ENCODE results near the gene NAA25. TPM values are rescaled to one million over a fixed set of nuclear protein-coding genes. Genes with fewer than 3 reads are reported as not detected.
"Not testable (repeated sequence)": the region's sequence is repeated elsewhere in the genome, so short reads cannot be mapped to it uniquely, and the experiment has no call there.

NAA25 gene
- total and polyA plus RNA-seq, 9 of the 15 experiments (the other 6 are each of a cell fraction or from before 2014, with no cell fraction given), result 26.6 to 59.6 (median 48.9) TPM

GRCh38 chr12:112103758-112104503 is 4.7 kb downstream of the NAA25 start:
- peaks cover 73% of the 10 kb centered on the region for H3K36me3 ChIP-seq (ENCODE audit: control insufficient read depth, insufficient read depth, low read length)
- intact Hi-C loops (cut with micrococcal nuclease) (no loop called here), in situ Hi-C loops (cut with MboI) (no loop called here)
- peak overlapping the region in 1 of 2 experiments; percentile 7; a peak in 1 of 4 replicates for H3K9ac ChIP-seq (ENCODE audit: insufficient read depth in 1 of 2, low read depth in 2 of 2, low read length in 2 of 2)
- H3K4me2 ChIP-seq (ENCODE audit: insufficient read depth, low read length), result peak overlapping the region; percentile 0; the same call in 1 of the 2 replicates
- H4K20me1 ChIP-seq (replicated peaks; ENCODE audit: control insufficient read depth, insufficient read depth, low read length), result peaks cover 18% of the 10 kb centered on the region; the same call in 1 of the 2 replicates
- no peak overlapping the region for H2AFZ ChIP-seq (ENCODE audit: low read depth, low read length)
- peaks cover 98% of the 10 kb centered on the region for H3K79me2 ChIP-seq (ENCODE audit: control insufficient read depth, insufficient read depth, low read length)
- H3K9me1 ChIP-seq (ENCODE audit: control insufficient read depth, insufficient read depth, low read length), result no peaks in the 10 kb centered on the region
- POLR2A ChIA-PET, result no interaction called here
- BruUV-seq (replicated peaks), result no TSS peak
- DNase-seq (ENCODE audit: extremely low read depth in 1 of 4, low spot score in 3 of 4), result peak in 2 of 4 experiments; percentile 21 to 50
- no peaks in the 10 kb centered on the region for H3K27me3 ChIP-seq (ENCODE audit: control insufficient read depth in 2 of 2, insufficient read depth in 2 of 2, low read length in 2 of 2)
- WGBS (ENCODE audit: insufficient coverage, low coverage, missing lambda C conversion rate), result 71% methylated on average over 7 of the region's 8 CpGs
- no peaks in the 10 kb centered on the region for H3K9me3 ChIP-seq (replicated peaks; ENCODE audit: control insufficient read depth, insufficient read depth, low read depth, low read length)
- H3K4me1 ChIP-seq (replicated peaks in 1 of 2; ENCODE audit: control insufficient read depth in 2 of 2, insufficient read depth in 2 of 2, low read length in 2 of 2), result peaks cover 19 to 20% of the 10 kb centered on the region in 2 experiments; a peak in 4 of 5 replicates
- CTCF ChIA-PET (ENCODE audit: low intra/inter-chr PET ratio), result no interaction called here
- TF ChIP-seq ZNF778 (CRISPR knock-in tag; IDR thresholded peaks at IDR 0.05), result no peak
- peak; percentile 94 for TF ChIP-seq C11orf30 (IDR thresholded peaks at IDR 0.05; ENCODE audit: low read depth)
- peak; percentile 93 for TF ChIP-seq MAFG (tag; conservative IDR thresholded peaks at IDR 0.05)
- TF ChIP-seq ZNF436 (CRISPR knock-in tag; IDR thresholded peaks at IDR 0.05), result no peak
- TF ChIP-seq MAFF (IDR thresholded peaks at IDR 0.05; ENCODE audit: low read length), result peak; percentile 97
- TF ChIP-seq ZKSCAN1 (IDR thresholded peaks at IDR 0.05; ENCODE audit: low read depth, low read length), result peak; percentile 82
- no peak for TF ChIP-seq E2F4 (CRISPR knock-in tag; IDR thresholded peaks at IDR 0.05; ENCODE audit: low read depth)
- TF ChIP-seq ZNF316 (IDR thresholded peaks at IDR 0.05), result peak; percentile 97
- TF ChIP-seq TRIM24 (IDR thresholded peaks at IDR 0.05), result no peak
- TF ChIP-seq MAFK (IDR thresholded peaks at IDR 0.05; ENCODE audit: low read length), result peak; percentile 97
- no peak overlapping the region for H3K4me3 ChIP-seq
- ATAC-seq, result peak; percentile 56
- peak; percentile 72 for FAIRE-seq
- H3K27ac ChIP-seq (ENCODE audit: extremely low read depth, low read depth, low read length), result no peak overlapping the region; the same call in 2 of the 3 replicates

- CTCF ChIA-PET (ENCODE audit: low intra/inter-chr PET ratio); H3K27me3 ChIP-seq (ENCODE audit: control insufficient read depth in 2 of 2, insufficient read depth in 2 of 2, low read length in 2 of 2); H3K9ac ChIP-seq (ENCODE audit: insufficient read depth in 1 of 2, low read depth in 2 of 2, low read length in 2 of 2); DNase-seq (ENCODE audit: extremely low read depth in 1 of 4, low spot score in 3 of 4); H3K9me1 ChIP-seq (ENCODE audit: control insufficient read depth, insufficient read depth, low read length); H3K4me2 ChIP-seq (ENCODE audit: insufficient read depth, low read length); FAIRE-seq; ATAC-seq; H2AFZ ChIP-seq (ENCODE audit: low read depth, low read length); H3K4me3 ChIP-seq; in situ Hi-C loops (cut with MboI); intact Hi-C loops (cut with micrococcal nuclease); BruUV-seq (replicated peaks); H3K27ac ChIP-seq (ENCODE audit: extremely low read depth, low read depth, low read length); H3K9me3 ChIP-seq (replicated peaks; ENCODE audit: control insufficient read depth, insufficient read depth, low read depth, low read length): not testable (repeated sequence)
- peaks cover 98% of the 10 kb centered on the region for H3K79me2 ChIP-seq (ENCODE audit: control insufficient read depth, insufficient read depth, low read length)
- H3K36me3 ChIP-seq (ENCODE audit: control insufficient read depth, insufficient read depth, low read length), result peaks cover 85% of the 10 kb centered on the region
- WGBS (ENCODE audit: insufficient coverage, low coverage, missing lambda C conversion rate), result 94% methylated on average over 19 of the region's 19 CpGs
- POLR2A ChIA-PET, result interaction anchor here (0.6 kb wide), 1 partner anchor 261 kb away, joined by 3 read pairs; the partner anchor contains the start of gene MAPKAPK5
- H3K4me1 ChIP-seq (replicated peaks in 1 of 2; ENCODE audit: control insufficient read depth in 2 of 2, insufficient read depth in 2 of 2, low read length in 2 of 2), result peaks cover 13 to 19% of the 10 kb centered on the region in 2 experiments; a peak in 4 of 5 replicates
- H4K20me1 ChIP-seq (replicated peaks; ENCODE audit: control insufficient read depth, insufficient read depth, low read length), result peaks cover 16% of the 10 kb centered on the region; the same call in 1 of the 2 replicates
Observed at GRCh38 chr12:112102746-112103145, 5.8 kb downstream of the NAA25 start.
